Large intestine (tissue), 3 donors: Measurements from ENCODE around the gene GPR89B. TPM values are rescaled to one million over a fixed set of nuclear protein-coding genes. Genes with fewer than 3 reads are reported as not detected.
"Not testable (repeated sequence)": the region's sequence is repeated elsewhere in the genome, so short reads cannot be mapped to it uniquely, and the experiment has no call there.

ENCODE experiments used
- DNase-seq, 2 donors: peaks; one replicate each; pipeline versions ENCODE4 v3.0.0 to v3.0.0-alpha.2; 2013
- H3K27ac ChIP-seq: one replicate; pipeline ENCODE4 v1.5.1; 2013; ENCODE audit warnings: low read length
- H3K27me3 ChIP-seq: 2 replicates; pipeline ENCODE4 v1.6.1; 2013; ENCODE audit warnings: low read length; ENCODE audit not compliant: control insufficient read depth, insufficient read depth
- H3K36me3 ChIP-seq: 2 replicates; pipeline ENCODE4 v1.6.1; 2013; ENCODE audit warnings: low read length; ENCODE audit not compliant: control insufficient read depth, insufficient read depth
- H3K4me1 ChIP-seq: one replicate; pipeline ENCODE4 v1.6.1; 2013; ENCODE audit warnings: low read length; ENCODE audit not compliant: control insufficient read depth, insufficient read depth
- H3K4me3 ChIP-seq: one replicate; pipeline ENCODE4 v1.5.1; 2013; ENCODE audit warnings: low read length
- H3K9me3 ChIP-seq: one replicate; pipeline ENCODE4 v1.6.1; 2013; ENCODE audit warnings: mild to moderate bottlenecking, low read depth, low read length, moderate library complexity; ENCODE audit not compliant: control insufficient read depth
- WGBS: methylation state at CpG from one replicate; pipeline ENCODE4 v1.1.5; 2013; ENCODE audit warnings: low lambda C conversion rate; ENCODE audit not compliant: insufficient coverage; 5-methylcytosine and 5-hydroxymethylcytosine counted together
- polyA plus RNA-seq: library from polyadenylated mRNA; unstranded; fragments of 120-200 nt; gene quantifications from one replicate; pipeline ENCODE4 v1.2.1, GENCODE V29; 2013

Gene GPR89B
- polyA plus RNA-seq, 1 donor = 41.2 TPM

- no CpG with 5 or more reads among the region's 4 CpGs for WGBS
- not testable (repeated sequence) for DNase-seq, H3K9me3 ChIP-seq, H3K36me3 ChIP-seq, H3K4me1 ChIP-seq, H3K27me3 ChIP-seq, H3K27ac ChIP-seq, H3K4me3 ChIP-seq
Measured at GRCh38 chr1:148027004-148027403, 98.8 kb downstream of the GPR89B start.

DNA sequence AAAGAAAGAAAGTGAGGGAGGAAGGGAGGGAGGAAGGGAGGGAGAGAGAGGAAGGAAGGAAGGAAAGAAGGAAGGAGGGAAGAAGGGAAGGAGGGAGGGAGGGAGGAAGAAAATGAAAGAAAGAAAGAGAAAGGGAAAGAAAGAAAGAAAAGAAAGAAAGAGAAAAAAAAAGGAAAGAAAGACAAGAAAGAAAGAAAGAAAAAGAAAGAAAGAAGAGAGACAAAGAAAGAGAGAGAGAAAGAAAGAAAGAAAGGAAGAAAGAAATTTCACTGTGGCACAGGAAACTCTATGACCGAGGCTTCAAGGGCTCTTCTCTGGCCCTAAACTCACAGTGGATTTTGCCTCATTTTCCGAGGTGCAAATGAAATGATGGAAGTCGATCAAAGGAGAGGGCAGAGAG lies 104.0 kb downstream of the GPR89B start:
- H3K27ac ChIP-seq, H3K4me3 ChIP-seq, H3K9me3 ChIP-seq, H3K27me3 ChIP-seq, H3K36me3 ChIP-seq, DNase-seq, H3K4me1 ChIP-seq: not testable (repeated sequence)
- WGBS = no CpG with 5 or more reads among the region's 3 CpGs

DNA sequence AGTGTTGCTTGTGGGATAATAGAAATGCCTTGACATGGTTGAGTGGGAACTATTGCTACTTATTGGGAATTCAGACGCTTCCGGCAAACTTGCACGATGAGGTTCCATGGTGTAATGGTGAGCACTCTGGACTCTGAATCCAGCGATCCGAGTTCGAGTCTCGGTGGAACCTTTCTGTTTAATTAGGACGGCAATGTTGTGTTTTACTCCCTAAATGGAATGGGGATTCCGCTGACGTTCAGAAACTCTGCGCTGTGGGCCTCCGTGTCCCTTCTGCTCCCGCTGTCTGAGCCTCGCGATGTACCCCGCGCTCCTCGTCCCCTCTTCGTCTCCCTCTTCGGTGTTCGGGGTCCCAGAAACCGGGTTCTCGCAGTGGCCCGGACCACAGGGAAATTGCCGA lies 104.5 kb downstream of the GPR89B start:
- WGBS = no CpG with 5 or more reads among the region's 25 CpGs
- H3K4me1 ChIP-seq, DNase-seq, H3K4me3 ChIP-seq, H3K36me3 ChIP-seq, H3K27ac ChIP-seq, H3K9me3 ChIP-seq, H3K27me3 ChIP-seq: not testable (repeated sequence)

DNA sequence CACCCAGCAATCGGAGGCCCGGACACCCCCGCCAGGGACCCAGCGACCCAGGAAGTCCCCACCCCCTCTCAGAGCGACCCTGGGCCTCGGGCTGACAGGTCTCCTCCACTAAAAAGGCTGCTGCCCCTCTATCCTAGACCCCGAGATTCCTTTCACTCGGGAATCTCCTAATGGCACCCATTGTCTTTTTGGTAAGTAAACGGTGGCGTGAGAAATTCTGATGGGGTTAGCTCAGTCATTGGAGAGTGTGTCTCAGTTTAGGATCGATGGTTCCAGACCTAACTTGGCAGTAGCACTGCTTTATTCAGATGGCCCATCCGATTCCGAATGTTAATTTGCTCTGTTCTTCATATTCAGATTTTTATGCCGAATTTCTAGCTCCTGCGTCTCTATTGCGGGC lies 104.9 kb downstream of the GPR89B start:
- not testable (repeated sequence) for H3K4me1 ChIP-seq, DNase-seq, H3K36me3 ChIP-seq, H3K27me3 ChIP-seq, H3K9me3 ChIP-seq, H3K4me3 ChIP-seq, H3K27ac ChIP-seq
- no CpG with 5 or more reads among the region's 16 CpGs for WGBS

DNA sequence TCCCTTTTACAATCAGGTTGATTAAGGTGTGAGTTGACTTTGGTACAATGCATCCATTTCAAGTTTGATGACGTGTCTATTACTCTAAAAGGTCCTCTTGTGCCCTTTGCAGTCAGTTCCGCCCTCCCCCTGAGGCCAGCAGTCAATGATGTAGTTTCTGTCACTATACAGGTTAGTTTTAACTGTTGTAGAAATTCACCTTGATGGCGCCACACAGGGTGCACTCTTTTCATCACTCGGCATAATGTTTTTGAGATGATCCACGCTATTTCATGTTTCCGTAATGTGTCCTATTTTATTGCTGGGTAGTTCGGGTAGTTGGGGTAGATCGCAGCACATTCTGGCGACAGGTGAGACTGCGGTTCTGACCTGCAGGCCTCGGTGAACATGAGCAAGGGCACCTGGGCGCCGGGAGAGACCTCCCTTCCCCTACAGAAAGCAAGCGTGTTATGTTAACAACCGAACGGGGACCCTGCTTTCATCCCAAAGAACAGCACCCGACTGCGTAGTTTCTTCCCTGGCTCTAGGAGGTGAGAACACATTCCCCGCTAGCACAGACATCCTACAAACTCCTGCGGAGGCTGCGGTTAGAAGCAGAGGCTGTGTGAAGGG lies 109.7 kb downstream of the GPR89B start:
- H3K27ac ChIP-seq = peak overlapping the region; percentile 58
- not testable (repeated sequence) for H3K36me3 ChIP-seq, DNase-seq

DNA sequence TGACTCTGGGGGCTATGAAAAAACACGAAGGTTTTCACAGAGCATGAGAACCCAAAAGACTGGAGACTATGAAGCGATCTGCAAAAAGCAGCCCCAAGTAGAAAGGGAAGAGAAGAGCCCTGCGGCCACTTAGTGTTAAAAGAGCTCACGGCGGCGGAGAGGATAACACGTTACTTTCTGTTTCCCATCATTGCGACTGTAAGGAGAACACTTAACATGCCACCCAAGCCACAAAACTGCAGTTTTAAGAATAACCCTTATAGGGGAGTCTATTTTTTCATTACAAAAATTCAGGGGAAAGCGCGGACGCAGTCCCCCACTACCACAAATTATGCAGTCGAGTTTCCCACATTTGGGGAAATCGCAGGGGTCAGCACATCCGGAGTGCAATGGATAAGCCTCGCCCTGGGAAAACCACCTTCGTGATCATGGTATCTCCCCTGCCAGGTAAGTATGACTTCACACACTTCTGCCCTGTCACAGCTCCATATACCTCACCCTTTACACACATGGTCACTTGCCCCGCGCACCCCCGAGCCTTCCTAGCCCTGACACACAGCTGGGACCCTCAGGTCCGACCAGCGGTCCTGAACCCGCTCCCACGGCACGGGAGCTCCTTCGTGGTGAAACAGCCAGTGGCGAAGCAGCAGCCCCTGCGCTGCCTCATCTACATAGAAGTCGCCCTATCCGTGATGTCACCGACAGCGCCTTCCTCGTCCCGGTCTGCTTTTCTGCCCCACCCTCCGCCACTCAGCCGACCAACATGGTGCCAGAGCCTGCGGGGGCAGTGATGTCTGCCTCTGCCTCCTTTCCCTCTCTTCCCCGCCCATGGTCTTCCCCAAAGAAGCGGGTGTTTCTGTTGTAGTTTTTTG lies 110.5 kb downstream of the GPR89B start:
- WGBS = no CpG with 5 or more reads among the region's 38 CpGs
- H3K9me3 ChIP-seq, H3K4me1 ChIP-seq, H3K36me3 ChIP-seq, H3K27me3 ChIP-seq: not testable (repeated sequence)
- peak overlapping the region; percentile 36 for H3K4me3 ChIP-seq
- peak; percentile 77 to 94 for DNase-seq
- peak overlapping the region; percentile 58 for H3K27ac ChIP-seq

More for the DNA sequence above, 109.7 kb downstream of the GPR89B start:
- WGBS = no CpG with 5 or more reads among the region's 21 CpGs
- peak overlapping the region; percentile 36 for H3K4me3 ChIP-seq
- H3K9me3 ChIP-seq, H3K4me1 ChIP-seq, H3K27me3 ChIP-seq: not testable (repeated sequence)

Other genes starting within 250 kb of the GPR89B start
- gene GJA5, start 167.8 kb upstream of the GPR89B start, polyA plus RNA-seq = 5.1 TPM
- gene GJA8, start 25.6 kb upstream of the GPR89B start, polyA plus RNA-seq = not detected
- gene NBPF11, start 223.9 kb downstream of the GPR89B start, polyA plus RNA-seq = 19.3 TPM